GM19372 (cell line): Measurements from ENCODE around the gene DYRK1A.
"Not testable (repeated sequence)": the region's sequence is repeated elsewhere in the genome, so short reads cannot be mapped to it uniquely, and the experiment has no call there.

Experiments
- ATAC-seq: cut with Tn5 transposase; IDR thresholded peaks from one replicate; pipeline ENCODE4 v1.9.1; 2021; ENCODE audit warnings: mild to moderate bottlenecking, low read depth, moderate library complexity; ENCODE audit not compliant: unreplicated experiment

The DYRK1A gene

GRCh38 chr21:37542512-37542911, 175.9 kb downstream of the DYRK1A start:
- no peak for ATAC-seq

GRCh38 chr21:37546299-37546908, 179.8 kb downstream of the DYRK1A start:
- ATAC-seq = no peak

GRCh38 chr21:37546949-37547614, 180.5 kb downstream of the DYRK1A start:
- ATAC-seq = no peak

GRCh38 chr21:37547615-37548200, 181.1 kb downstream of the DYRK1A start:
- ATAC-seq = no peak

DNA sequence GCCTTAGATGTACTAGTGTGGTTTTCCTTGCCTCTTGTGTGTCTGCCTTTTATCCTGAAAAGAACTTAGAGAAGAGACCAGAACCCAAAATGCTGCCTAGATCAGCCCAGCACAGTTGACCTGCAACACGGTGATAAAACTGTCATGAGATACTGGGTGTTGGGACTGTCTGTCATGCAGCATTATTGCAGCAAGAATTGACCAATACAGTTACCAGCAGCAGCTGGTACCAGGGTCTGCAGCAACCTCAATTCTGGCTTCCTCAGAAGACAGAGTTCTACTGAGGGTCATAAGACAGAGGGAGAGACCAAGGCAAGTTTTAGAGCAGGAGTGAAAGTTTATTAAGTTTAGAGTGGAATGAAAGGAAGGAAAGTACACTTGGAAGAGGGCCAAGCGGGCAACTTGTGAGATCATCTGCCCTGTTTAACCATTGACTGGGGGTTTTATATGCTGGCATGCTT, 182.0 kb downstream of the DYRK1A start:
- ATAC-seq = no peak

DNA sequence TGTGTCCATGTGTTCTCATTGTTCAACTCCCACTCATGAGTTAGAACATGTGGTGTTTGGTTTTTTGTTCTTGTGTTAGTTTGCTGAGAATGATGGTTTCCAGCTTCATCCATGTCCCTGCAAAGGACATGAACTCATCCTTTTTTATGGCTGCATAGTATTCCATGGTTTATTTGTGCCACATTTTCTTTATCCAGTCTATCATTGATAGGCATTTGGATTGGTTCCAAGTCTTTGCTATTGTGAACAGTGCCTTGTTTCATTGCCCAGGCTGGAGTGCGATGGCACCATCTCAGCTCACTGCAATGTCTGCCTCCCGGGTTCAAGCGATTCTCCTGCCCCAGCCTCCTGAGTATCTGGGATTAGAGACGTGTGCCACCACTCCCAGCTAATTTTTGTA, 183.2 kb downstream of the DYRK1A start:
- ATAC-seq = not testable (repeated sequence)

- no peak for ATAC-seq
Measured at GRCh38 chr21:37550157-37550556, 183.6 kb downstream of the DYRK1A start.

GRCh38 chr21:37550618-37551330, 184.2 kb downstream of the DYRK1A start:
- ATAC-seq = no peak

GRCh38 chr21:37551331-37551992, 184.9 kb downstream of the DYRK1A start:
- no peak for ATAC-seq

GRCh38 chr21:37551993-37552355, 185.4 kb downstream of the DYRK1A start:
- no peak for ATAC-seq

- no peak for ATAC-seq
Measured at GRCh38 chr21:37552496-37553029, 186.0 kb downstream of the DYRK1A start.

GRCh38 chr21:37553078-37553481, 186.5 kb downstream of the DYRK1A start:
- ATAC-seq = no peak

- ATAC-seq = no peak
Measured at GRCh38 chr21:37554661-37555379, 188.2 kb downstream of the DYRK1A start.

DNA sequence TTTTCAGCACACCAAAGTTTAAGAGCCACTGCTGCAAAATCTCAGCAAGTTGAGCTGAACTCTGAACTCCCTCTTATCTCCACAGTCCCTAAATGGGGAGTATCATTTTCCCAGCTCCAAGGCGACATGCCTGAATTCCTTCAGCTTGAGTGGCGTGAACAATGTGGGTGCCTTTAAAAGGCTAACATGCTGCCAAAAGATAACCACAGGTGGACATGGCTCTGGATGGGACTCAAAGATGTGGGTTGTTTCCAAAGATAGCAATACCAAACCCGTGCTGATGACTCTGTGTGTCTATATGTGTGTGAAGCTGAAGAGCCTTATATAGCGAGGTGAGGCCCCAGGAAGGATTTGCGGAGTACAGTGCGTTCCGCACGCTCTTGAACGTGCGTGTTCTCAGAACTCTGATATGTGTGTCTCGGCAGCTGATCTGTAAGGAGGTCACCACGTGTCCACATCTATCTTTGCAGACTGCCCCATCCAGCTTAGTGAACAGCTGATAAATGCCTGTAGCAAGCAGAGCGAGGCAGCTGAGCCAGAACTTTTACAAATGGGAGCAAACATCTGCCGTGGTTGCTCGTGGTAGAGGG, 189.2 kb downstream of the DYRK1A start:
- ATAC-seq = no peak

GRCh38 chr21:37557261-37557950, 190.8 kb downstream of the DYRK1A start:
- peak; percentile 94 for ATAC-seq

DNA sequence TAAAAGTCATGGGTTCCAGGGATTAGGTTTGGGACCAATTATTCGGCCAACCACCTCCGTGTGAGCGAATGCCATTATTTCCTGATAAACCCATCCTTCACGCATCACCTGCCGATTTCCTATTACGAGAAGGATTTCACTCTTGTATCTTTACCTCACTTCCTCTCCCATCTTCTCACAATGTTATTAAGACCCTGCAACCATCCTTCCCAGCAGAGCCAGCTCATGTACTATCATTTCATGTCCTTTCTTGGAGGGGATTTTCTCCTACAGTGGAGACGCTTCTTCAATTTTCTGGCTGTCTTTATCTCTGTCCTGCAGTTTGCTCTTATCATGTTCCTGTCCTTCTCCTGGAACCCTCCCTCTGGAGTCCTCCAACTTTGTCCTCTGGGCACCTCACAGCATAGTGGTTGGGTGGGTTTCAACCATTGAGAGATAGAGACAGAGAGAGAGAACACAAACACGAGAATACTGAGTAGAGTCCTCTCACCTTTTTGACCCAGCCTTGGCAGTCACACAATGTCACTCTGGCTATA, 192.2 kb downstream of the DYRK1A start:
- ATAC-seq = no peak

DNA sequence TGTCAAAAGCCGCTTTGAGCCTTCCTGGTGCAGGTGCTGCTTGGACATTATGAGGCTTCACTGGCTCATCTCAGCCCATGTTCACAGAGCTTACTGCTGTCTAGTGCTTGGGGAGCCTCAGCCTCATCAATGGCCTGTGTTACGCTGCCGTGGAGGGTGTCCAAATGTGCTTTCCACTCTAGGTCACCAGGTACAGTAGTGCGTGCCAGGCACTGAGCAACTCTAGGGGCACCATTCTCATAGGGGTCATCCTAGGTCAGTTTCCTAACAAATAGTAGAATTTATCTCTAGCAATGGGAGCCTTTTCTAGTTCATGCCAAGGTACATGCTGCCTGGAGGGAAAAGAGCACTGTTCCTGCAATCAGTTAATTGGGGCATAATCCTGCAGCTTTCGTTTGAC, 193.8 kb downstream of the DYRK1A start:
- no peak for ATAC-seq

GRCh38 chr21:37561506-37561905, 194.9 kb downstream of the DYRK1A start:
- no peak for ATAC-seq
